Kidney (tissue), 14 donors: ENCODE data around the gene URAD. TPM values are rescaled to one million over a fixed set of nuclear protein-coding genes. Genes with fewer than 3 reads are reported as not detected.
"Not testable (repeated sequence)": the region's sequence is repeated elsewhere in the genome, so short reads cannot be mapped to it uniquely, and the experiment has no call there.

ENCODE experiments used
- DNase-seq, 5 donors: peaks; one replicate each; pipeline ENCODE4 v3.0.0-alpha.2; 2013 to 2020
- FAIRE-seq: peaks from 2 replicates; lab custom pipeline; 2012; peaks lifted over from hg19 to GRCh38; lab: Jason Lieb, UNC
- H3K27ac ChIP-seq, 2 donors: one replicate each; pipeline ENCODE4 v1.7.0; 2013; ENCODE audit warnings: low read depth in 2 of 2, low read length in 2 of 2, inconsistent platforms in 1 of 2
- H3K27me3 ChIP-seq: one replicate; pipeline ENCODE4 v1.7.1; 2013; ENCODE audit warnings: low read length, inconsistent platforms; ENCODE audit not compliant: control insufficient read depth, insufficient read depth
- H3K36me3 ChIP-seq, 3 donors: one replicate each; pipeline versions ENCODE4 v1.7.0 to v1.7.1; 2013; ENCODE audit warnings: low read length in 3 of 3, control low read depth in 1 of 3, inconsistent platforms in 1 of 3; ENCODE audit not compliant: insufficient read depth in 3 of 3, control insufficient read depth in 2 of 3
- H3K4me1 ChIP-seq, 3 donors: one replicate each; pipeline versions ENCODE4 v1.7.0 to v1.7.1; 2013; ENCODE audit warnings: low read length in 3 of 3, inconsistent platforms in 1 of 3, low read depth in 1 of 3; ENCODE audit not compliant: control insufficient read depth in 2 of 3, insufficient read depth in 2 of 3
- H3K4me3 ChIP-seq, 3 donors: one replicate each; pipeline versions ENCODE4 v1.7.0 to v1.8.1; 2013; ENCODE audit warnings: low read length in 3 of 3, control low read depth in 1 of 3, inconsistent platforms in 1 of 3
- H3K9ac ChIP-seq, 3 donors: one replicate each; pipeline versions ENCODE4 v1.7.0 to v1.7.1; 2013; ENCODE audit warnings: low read length in 3 of 3, control low read depth in 1 of 3, inconsistent platforms in 1 of 3
- H3K9me3 ChIP-seq, 3 donors: one replicate each; pipeline versions ENCODE4 v1.7.0 to v1.7.1; 2013; ENCODE audit warnings: low read length in 3 of 3, control low read depth in 1 of 3, inconsistent platforms in 1 of 3; ENCODE audit not compliant: control insufficient read depth in 2 of 3, insufficient read depth in 1 of 3
- intact Hi-C: fragments of 100-400 bp; cut with DNase I; formaldehyde crosslinking; loops from one replicate; pipeline ENCODE4 v1.11.1; 2022
- polyA plus RNA-seq: library from polyadenylated mRNA; stranded (reverse); fragments of 350-450 nt; fragmentation: Illumina TruSeq; extraction: RNeasy Lipid Tissue Mini Kit (QIAGEN cat#74804); gene quantifications from one replicate; pipeline ENCODE4 v1.2.3, GENCODE V29; 2014; ENCODE audit warnings: low read depth, low replicate concordance; ENCODE audit not compliant: insufficient read depth
- total RNA-seq: library from RNA; stranded (reverse); fragmentation: NEBNext Ultra II Directional; extraction: Animal tissue kit (Norgen Biotek cat#: 25700); gene quantifications from one replicate; pipeline ENCODE4 v1.2.1, GENCODE V29; 2021
- TF ChIP-seq, protein P1 (sequence below): IDR thresholded peaks from 3 replicates; pipeline ENCODE4 v1.5.1; 2012; ENCODE audit warnings: mild to moderate bottlenecking, moderate library complexity, borderline replicate concordance; ENCODE audit not compliant: insufficient read depth; ENCODE audit errors: extremely low read depth
- donor health status: control.
- donor health status: control.
- donor health status: control.
- donor health status: control.
- donor health status: control.
- donor health status: DM: yes; HTN: yes; CAD: no.
- donor health status: Normal renal cell carcinoma (clear cell type).

URAD gene
- total and polyA plus RNA-seq, 2 donors from 2014 or later: not detected

DNA sequence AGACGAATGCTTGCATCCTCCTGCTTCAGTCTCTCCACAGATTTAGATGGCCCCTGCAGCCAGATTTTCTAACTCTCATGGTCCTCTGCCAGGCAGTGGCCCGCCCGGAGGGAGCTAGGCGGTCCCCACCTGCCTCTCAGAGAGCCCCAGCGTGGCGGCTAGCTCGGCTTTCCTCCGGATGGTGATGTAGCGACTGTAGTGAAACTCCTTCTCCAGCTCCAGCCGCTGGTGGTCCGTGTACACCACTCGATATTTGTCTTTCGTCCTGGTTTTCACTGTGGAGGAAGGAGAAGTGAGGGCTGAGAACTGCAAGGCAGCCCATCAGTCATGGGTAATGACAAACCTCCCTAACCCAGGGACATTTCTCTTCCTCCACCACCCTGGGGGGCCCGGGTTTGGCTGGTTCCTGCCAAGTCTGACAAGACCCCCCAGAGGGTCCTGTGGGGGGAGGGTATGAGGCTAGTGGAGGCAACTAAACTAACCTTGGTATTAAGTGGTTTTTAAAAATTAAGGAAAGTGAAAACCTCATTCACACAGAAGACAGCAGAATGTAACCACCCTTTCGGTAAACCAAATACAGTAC lies 23.7 kb downstream of the URAD start:
- no peak overlapping the region for H3K9ac ChIP-seq
- no peaks in the 10 kb centered on the region for H3K36me3 ChIP-seq
- H3K9me3 ChIP-seq: no peaks in the 10 kb centered on the region
- H3K4me1 ChIP-seq: peaks cover 0 to 2% (median 0%) of the 10 kb centered on the region in 3 donors
- H3K4me3 ChIP-seq: no peak overlapping the region
- TF ChIP-seq, protein P1, sequence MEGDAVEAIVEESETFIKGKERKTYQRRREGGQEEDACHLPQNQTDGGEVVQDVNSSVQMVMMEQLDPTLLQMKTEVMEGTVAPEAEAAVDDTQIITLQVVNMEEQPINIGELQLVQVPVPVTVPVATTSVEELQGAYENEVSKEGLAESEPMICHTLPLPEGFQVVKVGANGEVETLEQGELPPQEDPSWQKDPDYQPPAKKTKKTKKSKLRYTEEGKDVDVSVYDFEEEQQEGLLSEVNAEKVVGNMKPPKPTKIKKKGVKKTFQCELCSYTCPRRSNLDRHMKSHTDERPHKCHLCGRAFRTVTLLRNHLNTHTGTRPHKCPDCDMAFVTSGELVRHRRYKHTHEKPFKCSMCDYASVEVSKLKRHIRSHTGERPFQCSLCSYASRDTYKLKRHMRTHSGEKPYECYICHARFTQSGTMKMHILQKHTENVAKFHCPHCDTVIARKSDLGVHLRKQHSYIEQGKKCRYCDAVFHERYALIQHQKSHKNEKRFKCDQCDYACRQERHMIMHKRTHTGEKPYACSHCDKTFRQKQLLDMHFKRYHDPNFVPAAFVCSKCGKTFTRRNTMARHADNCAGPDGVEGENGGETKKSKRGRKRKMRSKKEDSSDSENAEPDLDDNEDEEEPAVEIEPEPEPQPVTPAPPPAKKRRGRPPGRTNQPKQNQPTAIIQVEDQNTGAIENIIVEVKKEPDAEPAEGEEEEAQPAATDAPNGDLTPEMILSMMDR: no peak
- FAIRE-seq: no peak
- H3K27me3 ChIP-seq: peaks cover 65% of the 10 kb centered on the region
- H3K27ac ChIP-seq: no peak overlapping the region
- DNase-seq: no peak
- intact Hi-C loops: no loop called here

DNA sequence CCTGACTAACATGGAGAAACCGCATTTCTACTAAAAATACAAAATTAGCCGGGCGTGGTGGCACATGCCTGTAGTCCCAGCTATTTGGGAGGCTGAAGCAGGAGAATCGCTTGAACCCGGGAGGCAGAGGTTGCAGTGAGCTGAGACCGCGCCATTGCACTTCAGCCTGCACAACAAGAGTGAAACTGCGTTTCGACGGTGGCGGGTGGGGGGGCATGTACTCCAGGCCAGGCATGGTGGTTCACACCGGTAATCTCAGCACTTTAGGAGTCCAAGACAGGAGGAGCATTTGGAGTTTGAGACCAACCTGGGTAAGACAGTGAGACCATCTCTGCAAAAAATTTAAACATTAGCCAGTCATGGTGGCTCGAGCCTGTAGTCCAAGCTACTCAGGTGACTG lies 24.3 kb downstream of the URAD start:
- DNase-seq, intact Hi-C loops, H3K36me3 ChIP-seq, FAIRE-seq, H3K9me3 ChIP-seq, H3K27ac ChIP-seq, H3K4me1 ChIP-seq, H3K9ac ChIP-seq, H3K4me3 ChIP-seq: not testable (repeated sequence)
- peaks cover 63% of the 10 kb centered on the region for H3K27me3 ChIP-seq

DNA sequence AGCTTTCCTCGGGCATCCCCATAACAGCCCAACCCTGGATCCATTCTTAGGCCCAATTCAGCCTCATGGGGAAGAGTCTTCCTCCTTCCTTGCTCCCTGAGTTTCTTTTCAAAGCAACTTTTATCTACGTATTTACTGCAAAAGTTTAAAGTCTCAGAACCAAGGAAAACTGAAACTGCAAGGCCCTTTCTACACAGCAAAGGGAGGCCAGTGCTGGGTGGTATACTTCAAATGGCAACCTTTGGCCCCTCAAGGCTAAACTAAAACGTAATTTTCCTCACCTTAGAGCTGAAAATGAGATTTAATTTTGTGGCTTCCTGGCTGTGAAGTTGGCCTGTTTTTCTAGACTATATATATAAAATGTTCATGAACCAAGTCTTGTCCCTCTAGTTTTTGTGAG lies 25.0 kb downstream of the URAD start:
- Histone ChIP-seq H3K9me3 (no peaks in the 10 kb centered on the region), H3K27me3 (peaks cover 65% of the 10 kb centered on the region), H3K9ac (no peak overlapping the region), H3K36me3 (no peaks in the 10 kb centered on the region), H3K27ac (no peak overlapping the region), H3K4me1 (peaks cover 0 to 2% (median 0%) of the 10 kb centered on the region in 3 donors), H3K4me3 (no peak overlapping the region)
- intact Hi-C loops: no loop called here
- TF ChIP-seq, protein P1: no peak
- DNase-seq: no peak
- no peak for FAIRE-seq

DNA sequence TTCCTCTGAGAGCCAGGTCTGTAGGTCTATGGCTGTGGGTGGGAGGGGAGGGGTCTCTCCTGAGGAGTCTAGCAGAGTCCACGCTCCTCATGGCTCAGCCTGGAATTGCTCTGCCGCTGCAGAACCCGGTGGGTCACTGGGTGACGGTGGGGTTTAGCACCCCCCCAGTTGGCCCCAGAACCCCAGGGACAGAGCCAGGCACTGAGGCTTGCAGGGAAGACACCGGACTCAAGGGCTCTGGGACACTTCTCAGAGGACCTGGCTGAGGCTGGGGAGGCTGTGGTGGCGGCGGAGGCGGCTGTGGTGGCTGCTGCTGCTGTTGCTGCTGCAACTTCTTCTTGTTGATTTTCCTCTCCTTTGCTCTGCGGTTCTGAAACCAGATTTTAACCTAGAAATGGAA lies 25.5 kb downstream of the URAD start:
- no peak for FAIRE-seq
- intact Hi-C loops: no loop called here

More for the DNA sequence above, 25.5 kb downstream of the URAD start:
- Histone ChIP-seq H3K9me3 (no peaks in the 10 kb centered on the region), H3K36me3 (no peaks in the 10 kb centered on the region), H3K27me3 (peaks cover 65% of the 10 kb centered on the region), H3K9ac (no peak overlapping the region), H3K4me1 (peaks cover 0 to 2% (median 0%) of the 10 kb centered on the region in 3 donors), H3K27ac (no peak overlapping the region), H3K4me3 (no peak overlapping the region)
- TF ChIP-seq, protein P1: no peak
- no peak for DNase-seq
